ENCODE measurements around the gene DNASE1L1.

DNASE1L1 gene

GRCh38 chrX:154380787-154381186 is 28.3 kb downstream of the DNASE1L1 start:
- TF ChIP-seq EGR1 (IDR thresholded peaks at IDR 0.05) (no peak), CREB1 (IDR thresholded peaks at IDR 0.05; ENCODE audit: low read depth) (no peak), RAD21 (IDR thresholded peaks at IDR 0.05; ENCODE audit: low read depth) (no peak), ZBTB7A (IDR thresholded peaks at IDR 0.05; ENCODE audit: low read depth) (no peak), FOXM1 (IDR thresholded peaks at IDR 0.05; ENCODE audit: borderline replicate concordance, low read depth) (no peak)
- TF ChIP-seq, protein P1, sequence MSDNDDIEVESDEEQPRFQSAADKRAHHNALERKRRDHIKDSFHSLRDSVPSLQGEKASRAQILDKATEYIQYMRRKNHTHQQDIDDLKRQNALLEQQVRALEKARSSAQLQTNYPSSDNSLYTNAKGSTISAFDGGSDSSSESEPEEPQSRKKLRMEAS (IDR thresholded peaks at IDR 0.05): no peak
- TF ChIP-seq, protein P2, sequence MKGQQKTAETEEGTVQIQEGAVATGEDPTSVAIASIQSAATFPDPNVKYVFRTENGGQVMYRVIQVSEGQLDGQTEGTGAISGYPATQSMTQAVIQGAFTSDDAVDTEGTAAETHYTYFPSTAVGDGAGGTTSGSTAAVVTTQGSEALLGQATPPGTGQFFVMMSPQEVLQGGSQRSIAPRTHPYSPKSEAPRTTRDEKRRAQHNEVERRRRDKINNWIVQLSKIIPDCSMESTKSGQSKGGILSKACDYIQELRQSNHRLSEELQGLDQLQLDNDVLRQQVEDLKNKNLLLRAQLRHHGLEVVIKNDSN (IDR thresholded peaks at IDR 0.05): no peak

DNA sequence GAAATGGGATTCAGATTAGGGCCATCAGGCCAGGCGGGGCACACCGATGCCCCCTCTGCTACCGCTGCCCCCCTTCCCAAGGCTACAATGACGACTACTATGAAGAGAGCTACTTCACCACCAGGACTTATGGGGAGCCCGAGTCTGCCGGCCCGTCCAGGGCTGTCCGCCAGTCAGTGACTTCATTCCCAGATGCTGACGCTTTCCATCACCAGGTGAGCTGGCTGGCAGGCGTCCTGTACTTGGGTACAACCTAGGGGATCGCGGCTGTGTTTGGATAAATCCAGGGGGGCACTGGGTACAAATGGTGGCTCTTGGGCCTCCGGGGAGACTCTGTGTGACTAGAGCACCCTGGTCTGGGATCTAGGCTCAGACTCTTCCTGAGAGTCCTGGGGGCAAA is 28.9 kb downstream of the DNASE1L1 start:
- TF ChIP-seq REST (IDR thresholded peaks at IDR 0.05; ENCODE audit: low read depth): no peak
- no peak for TF ChIP-seq TAF1 (IDR thresholded peaks at IDR 0.05; ENCODE audit: low read depth)
- TF ChIP-seq, protein P2 (IDR thresholded peaks at IDR 0.05): no peak
- TF ChIP-seq TEAD4 (IDR thresholded peaks at IDR 0.05): no peak
- no peak for TF ChIP-seq YY1 (IDR thresholded peaks at IDR 0.05; ENCODE audit: low read depth)
- no peak for TF ChIP-seq FOXM1 (IDR thresholded peaks at IDR 0.05; ENCODE audit: borderline replicate concordance, low read depth)
- TF ChIP-seq, protein P1 (IDR thresholded peaks at IDR 0.05): no peak
- TF ChIP-seq TCF12 (IDR thresholded peaks at IDR 0.05; ENCODE audit: low read depth): no peak
- TF ChIP-seq RAD21 (IDR thresholded peaks at IDR 0.05; ENCODE audit: low read depth): no peak
- no peak for TF ChIP-seq NFIC (IDR thresholded peaks at IDR 0.05)
- TF ChIP-seq ZBTB7A (IDR thresholded peaks at IDR 0.05; ENCODE audit: low read depth): no peak

DNA sequence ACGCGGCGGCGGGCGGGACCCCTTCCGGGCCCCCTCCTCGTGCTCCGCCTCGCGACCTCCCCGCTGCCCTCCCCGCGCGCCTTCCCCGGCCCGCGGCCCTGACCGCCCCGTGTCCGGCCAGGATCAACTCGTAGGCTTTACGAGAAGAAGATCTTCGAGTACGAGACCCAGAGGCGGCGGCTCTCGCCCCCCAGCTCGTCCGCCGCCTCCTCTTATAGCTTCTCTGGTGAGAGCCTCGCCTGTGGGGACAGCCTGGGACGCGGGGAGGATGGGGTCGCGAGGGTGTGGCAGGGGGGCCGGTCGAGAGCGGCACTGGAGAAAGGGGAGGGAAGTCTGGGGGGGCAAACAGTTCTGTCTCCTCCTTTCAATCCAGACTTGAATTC is 29.5 kb downstream of the DNASE1L1 start:
- TF ChIP-seq YY1 (IDR thresholded peaks at IDR 0.05; ENCODE audit: low read depth) (no peak), TEAD4 (IDR thresholded peaks at IDR 0.05) (no peak), FOXM1 (IDR thresholded peaks at IDR 0.05; ENCODE audit: borderline replicate concordance, low read depth) (no peak), NFIC (IDR thresholded peaks at IDR 0.05) (no peak), TAF1 (IDR thresholded peaks at IDR 0.05; ENCODE audit: low read depth) (no peak), EGR1 (IDR thresholded peaks at IDR 0.05) (no peak), ZBTB7A (IDR thresholded peaks at IDR 0.05; ENCODE audit: low read depth) (no peak), REST (IDR thresholded peaks at IDR 0.05; ENCODE audit: low read depth) (no peak), RAD21 (IDR thresholded peaks at IDR 0.05; ENCODE audit: low read depth) (no peak), CEBPB (IDR thresholded peaks at IDR 0.05) (no peak), CREB1 (IDR thresholded peaks at IDR 0.05; ENCODE audit: low read depth) (no peak)
- TF ChIP-seq, protein P1 (IDR thresholded peaks at IDR 0.05): no peak
- TF ChIP-seq, protein P2 (IDR thresholded peaks at IDR 0.05): no peak

GRCh38 chrX:154378799-154379568 is 30.1 kb downstream of the DNASE1L1 start, which contains the start of gene EMD:
EMD (plus strand) TSS chrX:154379295; CDS start chrX:154379485, 190 bp downstream.
- TF ChIP-seq, protein P1 (IDR thresholded peaks at IDR 0.05): no peak
- TF ChIP-seq REST (IDR thresholded peaks at IDR 0.05; ENCODE audit: low read depth) (no peak), EP300 (IDR thresholded peaks at IDR 0.05; ENCODE audit: borderline replicate concordance) (no peak), TCF12 (IDR thresholded peaks at IDR 0.05; ENCODE audit: low read depth) (0 out of 2 replicates have a peak, but pooled peaks have one; percentile 15), FOXM1 (IDR thresholded peaks at IDR 0.05; ENCODE audit: borderline replicate concordance, low read depth) (no peak), TAF1 (IDR thresholded peaks at IDR 0.05; ENCODE audit: low read depth) (peak; percentile 53), TEAD4 (IDR thresholded peaks at IDR 0.05) (no peak), EGR1 (IDR thresholded peaks at IDR 0.05) (0 out of 2 replicates have a peak, but pooled peaks have one; percentile 39), CEBPB (IDR thresholded peaks at IDR 0.05) (no peak), YY1 (IDR thresholded peaks at IDR 0.05; ENCODE audit: low read depth) (no peak), RAD21 (IDR thresholded peaks at IDR 0.05; ENCODE audit: low read depth) (no peak), CREB1 (IDR thresholded peaks at IDR 0.05; ENCODE audit: low read depth) (peak; percentile 95), ZBTB7A (IDR thresholded peaks at IDR 0.05; ENCODE audit: low read depth) (no peak)
- TF ChIP-seq, protein P2 (IDR thresholded peaks at IDR 0.05): no peak

All from Ishikawa (cell line).